Hepatocyte (in vitro differentiated cells): ENCODE measurements around the gene ERBB4.

Experiments used
- EZH2phosphoT487 ChIP-seq: fragments of 200-600 bp; sonication (generic); IDR thresholded peaks from one replicate; pipeline ENCODE4 v1.6.1; 2018; ENCODE audit warnings: antibody characterized with exemption, mild to moderate bottlenecking, low read depth, moderate library complexity; ENCODE audit not compliant: unreplicated experiment, severe bottlenecking
- TF ChIP-seq, protein P1 (sequence below): fragments of 200-600 bp; sonication (generic); IDR thresholded peaks from 2 replicates; pipeline ENCODE4 v1.5.1; 2016; ENCODE audit warnings: antibody characterized with exemption, mild to moderate bottlenecking; ENCODE audit not compliant: poor library complexity

GRCh38 chr2:212414767-212415211, 123.8 kb downstream of the ERBB4 start:
- TF ChIP-seq, protein P1, sequence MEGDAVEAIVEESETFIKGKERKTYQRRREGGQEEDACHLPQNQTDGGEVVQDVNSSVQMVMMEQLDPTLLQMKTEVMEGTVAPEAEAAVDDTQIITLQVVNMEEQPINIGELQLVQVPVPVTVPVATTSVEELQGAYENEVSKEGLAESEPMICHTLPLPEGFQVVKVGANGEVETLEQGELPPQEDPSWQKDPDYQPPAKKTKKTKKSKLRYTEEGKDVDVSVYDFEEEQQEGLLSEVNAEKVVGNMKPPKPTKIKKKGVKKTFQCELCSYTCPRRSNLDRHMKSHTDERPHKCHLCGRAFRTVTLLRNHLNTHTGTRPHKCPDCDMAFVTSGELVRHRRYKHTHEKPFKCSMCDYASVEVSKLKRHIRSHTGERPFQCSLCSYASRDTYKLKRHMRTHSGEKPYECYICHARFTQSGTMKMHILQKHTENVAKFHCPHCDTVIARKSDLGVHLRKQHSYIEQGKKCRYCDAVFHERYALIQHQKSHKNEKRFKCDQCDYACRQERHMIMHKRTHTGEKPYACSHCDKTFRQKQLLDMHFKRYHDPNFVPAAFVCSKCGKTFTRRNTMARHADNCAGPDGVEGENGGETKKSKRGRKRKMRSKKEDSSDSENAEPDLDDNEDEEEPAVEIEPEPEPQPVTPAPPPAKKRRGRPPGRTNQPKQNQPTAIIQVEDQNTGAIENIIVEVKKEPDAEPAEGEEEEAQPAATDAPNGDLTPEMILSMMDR, result no peak
- TF ChIP-seq EZH2phosphoT487, result no peak
